ENCODE data around the gene NLN. TPM values are rescaled to one million over a fixed set of nuclear protein-coding genes. Genes with fewer than 3 reads are reported as not detected.
"Not testable (repeated sequence)": the region's sequence is repeated elsewhere in the genome, so short reads cannot be mapped to it uniquely, and the experiment has no call there.

NLN gene
- total RNA-seq, 5 donors from 2014 or later (not counting 1 experiment from before 2014, with no cell fraction given), result 1.5 to 7.6 (median 4.1) TPM

GRCh38 chr5:65779643-65780042 lies 57.6 kb downstream of the NLN start:
- ChIA-PET CTCF (interaction anchor here in 1 of 2 donors (1.3 kb wide), 1 partner anchor 19 kb away, joined by 4 read pairs; no protein-coding TSS in a partner anchor), POLR2A (interaction anchor here in 1 of 2 donors (0.7 kb wide), 1 partner anchor 301 kb away, joined by 4 read pairs; no protein-coding TSS in a partner anchor)
- Histone ChIP-seq H3K4me1 (ENCODE audit: control insufficient read depth in 1 of 2, extremely low read depth in 1 of 2, insufficient read depth in 2 of 2, low read length in 2 of 2) (peaks cover 0 to 3% of the 10 kb centered on the region in 2 experiments), H3K36me3 (ENCODE audit: control insufficient read depth in 2 of 2, extremely low read depth in 1 of 2, insufficient read depth in 1 of 2, low read length in 1 of 2) (no peaks in the 10 kb centered on the region), H3K27me3 (replicated peaks in 1 of 2; ENCODE audit: control insufficient read depth in 2 of 2, extremely low read depth in 1 of 2, insufficient read depth in 2 of 2, low read length in 1 of 2) (no peaks in the 10 kb centered on the region), H3K4me3 (ENCODE audit: control insufficient read depth in 1 of 2, extremely low read depth in 1 of 2, low read length in 1 of 2) (no peak overlapping the region), H3K9me3 (no peaks in the 10 kb centered on the region), H3K27ac (ENCODE audit: low read length) (no peak overlapping the region)
- no peaks in the 10 kb centered on the region for H3K9me3 Mint-ChIP-seq
- ATAC-seq (replicated peaks in 1 of 4) (peak; percentile 43 to 60 (median 48)), DNase-seq (peak in 1 of 35 experiments; percentile 31)
- H3K27ac Mint-ChIP-seq, result peak overlapping the region; percentile 73 to 74
- no CpG with 5 or more reads among the region's 1 CpG for WGBS (ENCODE audit: insufficient coverage)
- H3K27me3 Mint-ChIP-seq, result no peaks in the 10 kb centered on the region
- peaks cover 10% of the 10 kb centered on the region for H3K36me3 Mint-ChIP-seq
- H3K4me3 Mint-ChIP-seq, result peak overlapping the region in 2 of 3 donors; percentile 23 to 49
- H3K4me1 Mint-ChIP-seq, result peaks cover 14 to 26% (median 21%) of the 10 kb centered on the region in 3 donors

DNA sequence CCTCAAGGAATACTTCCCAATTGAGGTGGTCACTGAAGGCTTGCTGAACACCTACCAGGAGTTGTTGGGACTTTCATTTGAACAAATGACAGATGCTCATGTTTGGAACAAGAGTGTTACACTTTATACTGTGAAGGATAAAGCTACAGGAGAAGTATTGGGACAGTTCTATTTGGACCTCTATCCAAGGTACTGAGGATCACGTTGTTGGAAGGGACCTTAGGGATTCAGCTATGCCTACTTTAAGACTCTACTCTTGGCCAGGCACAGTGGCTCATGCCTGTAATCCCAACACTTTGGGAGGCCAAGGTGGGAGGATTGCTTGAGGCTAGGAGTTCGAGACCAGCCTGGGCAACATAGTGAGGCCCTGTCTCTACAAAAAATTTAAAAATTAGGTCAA lies 66.3 kb downstream of the NLN start:
- H3K4me1 ChIP-seq (ENCODE audit: control insufficient read depth in 1 of 2, extremely low read depth in 1 of 2, insufficient read depth in 2 of 2, low read length in 2 of 2); CTCF ChIA-PET; H3K4me3 Mint-ChIP-seq; H3K27ac Mint-ChIP-seq; DNase-seq; ATAC-seq (replicated peaks in 1 of 4); H3K36me3 ChIP-seq (ENCODE audit: control insufficient read depth in 2 of 2, extremely low read depth in 1 of 2, insufficient read depth in 1 of 2, low read length in 1 of 2); H3K27me3 Mint-ChIP-seq; H3K9me3 Mint-ChIP-seq; H3K27ac ChIP-seq (ENCODE audit: low read length); H3K9me3 ChIP-seq; H3K27me3 ChIP-seq (replicated peaks in 1 of 2; ENCODE audit: control insufficient read depth in 2 of 2, extremely low read depth in 1 of 2, insufficient read depth in 2 of 2, low read length in 1 of 2); H3K4me3 ChIP-seq (ENCODE audit: control insufficient read depth in 1 of 2, extremely low read depth in 1 of 2, low read length in 1 of 2): not testable (repeated sequence)
- peaks cover 19% of the 10 kb centered on the region for H3K36me3 Mint-ChIP-seq
- 78% methylated on average over 1 of the region's 2 CpGs for WGBS (ENCODE audit: insufficient coverage)
- POLR2A ChIA-PET, result interaction anchor here (0.6 kb wide), 2 partner anchors 138 to 1151 kb away, joined by 3 read pairs; partner anchors contain the start of gene ERBIN (in 1 of the 2)
- H3K4me1 Mint-ChIP-seq, result peaks cover 12 to 14% (median 13%) of the 10 kb centered on the region in 3 donors

GRCh38 chr5:65790371-65791163 lies 68.6 kb downstream of the NLN start:
- Histone ChIP-seq H3K36me3 (ENCODE audit: control insufficient read depth in 2 of 2, extremely low read depth in 1 of 2, insufficient read depth in 1 of 2, low read length in 1 of 2) (no peaks in the 10 kb centered on the region), H3K27ac (ENCODE audit: low read length) (no peak overlapping the region)

DNA sequence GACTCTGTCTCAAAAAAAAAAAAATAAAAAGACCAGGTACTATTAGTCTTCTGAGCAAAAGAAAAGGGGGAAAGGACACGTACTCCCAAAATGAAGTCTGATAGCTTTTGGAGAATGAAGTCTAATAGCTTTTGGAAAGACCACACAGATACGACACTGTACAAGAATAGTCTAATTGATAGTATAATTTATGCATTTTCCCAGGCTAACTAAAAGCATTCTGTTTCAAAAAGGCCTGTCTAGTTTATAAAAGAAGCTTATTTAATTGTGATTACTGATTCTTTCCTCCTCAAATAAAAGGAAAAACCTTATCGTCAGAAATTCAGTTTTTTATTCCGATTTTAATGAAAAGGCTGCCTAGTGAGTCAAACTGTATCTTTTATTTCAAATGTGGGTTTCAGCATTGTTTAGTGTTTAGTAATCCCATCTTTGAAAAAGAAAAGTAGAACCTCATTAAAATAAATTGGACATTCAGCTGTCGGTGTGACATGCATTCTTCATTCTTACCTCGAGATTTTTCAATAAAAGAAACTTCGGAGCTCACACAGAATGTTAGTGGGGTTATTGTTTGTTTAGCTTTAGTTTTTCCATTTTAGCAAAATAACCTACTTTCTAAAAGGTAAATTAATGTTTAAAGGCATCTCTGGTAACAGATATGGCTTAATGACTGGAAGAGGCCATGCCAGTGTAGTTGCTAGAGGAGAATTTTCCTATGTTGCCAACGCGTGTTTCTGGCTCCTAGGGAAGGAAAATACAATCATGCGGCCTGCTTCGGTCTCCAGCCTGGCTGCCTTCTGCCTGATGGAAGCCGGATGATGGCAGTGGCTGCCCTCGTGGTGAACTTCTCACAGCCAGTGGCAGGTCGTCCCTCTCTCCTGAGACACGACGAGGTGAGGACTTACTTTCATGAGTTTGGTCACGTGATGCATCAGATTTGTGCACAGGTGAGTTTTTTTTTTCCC lies 70.0 kb downstream of the NLN start:
- no peaks in the 10 kb centered on the region for H3K36me3 ChIP-seq (ENCODE audit: control insufficient read depth in 2 of 2, extremely low read depth in 1 of 2, insufficient read depth in 1 of 2, low read length in 1 of 2)
- Mint-ChIP-seq H3K36me3 (peaks cover 19% of the 10 kb centered on the region), H3K27me3 (no peaks in the 10 kb centered on the region), H3K9me3 (peaks cover 5 to 7% (median 7%) of the 10 kb centered on the region in 3 donors), H3K27ac (no peak overlapping the region), H3K4me1 (peaks cover 14 to 22% (median 20%) of the 10 kb centered on the region in 3 donors), H3K4me3 (no peak overlapping the region)
- no peak overlapping the region for H3K27ac ChIP-seq (ENCODE audit: low read length)
- H3K9me3 ChIP-seq, result no peaks in the 10 kb centered on the region
- no peak overlapping the region for H3K4me3 ChIP-seq (ENCODE audit: control insufficient read depth in 1 of 2, extremely low read depth in 1 of 2, low read length in 1 of 2)
- WGBS (ENCODE audit: insufficient coverage), result 81% methylated on average over 6 of the region's 17 CpGs
- no peaks in the 10 kb centered on the region for H3K27me3 ChIP-seq (replicated peaks in 1 of 2; ENCODE audit: control insufficient read depth in 2 of 2, extremely low read depth in 1 of 2, insufficient read depth in 2 of 2, low read length in 1 of 2)
- no peak for DNase-seq
- H3K4me1 ChIP-seq (ENCODE audit: control insufficient read depth in 1 of 2, extremely low read depth in 1 of 2, insufficient read depth in 2 of 2, low read length in 2 of 2), result peaks cover 0 to 4% of the 10 kb centered on the region in 2 experiments
- ChIA-PET POLR2A (no interaction called here), CTCF (interaction anchor here (0.7 to 0.8 kb wide), 2 partner anchors 19 to 98 kb away, joined by 3 to 5 read pairs; no protein-coding TSS in a partner anchor)
- ATAC-seq (replicated peaks in 1 of 4), result no peak

More at GRCh38 chr5:65790371-65791163, 68.6 kb downstream of the NLN start:
- H3K4me3 Mint-ChIP-seq, result peak overlapping the region in 1 of 3 donors; percentile 43
- WGBS (ENCODE audit: insufficient coverage), result 11% methylated on average over 3 of the region's 6 CpGs
- POLR2A ChIA-PET, result no interaction called here
- Histone ChIP-seq H3K4me1 (ENCODE audit: control insufficient read depth in 1 of 2, extremely low read depth in 1 of 2, insufficient read depth in 2 of 2, low read length in 2 of 2) (peaks cover 0 to 4% of the 10 kb centered on the region in 2 experiments), H3K27me3 (replicated peaks in 1 of 2; ENCODE audit: control insufficient read depth in 2 of 2, extremely low read depth in 1 of 2, insufficient read depth in 2 of 2, low read length in 1 of 2) (no peaks in the 10 kb centered on the region), H3K9me3 (no peaks in the 10 kb centered on the region), H3K4me3 (ENCODE audit: control insufficient read depth in 1 of 2, extremely low read depth in 1 of 2, low read length in 1 of 2) (no peak overlapping the region)
- CTCF ChIA-PET, result no interaction called here
- H3K9me3 Mint-ChIP-seq, result peaks cover 5 to 7% (median 7%) of the 10 kb centered on the region in 3 donors
- peaks cover 12 to 14% (median 13%) of the 10 kb centered on the region in 3 donors for H3K4me1 Mint-ChIP-seq
- peak overlapping the region in 1 of 2 donors; percentile 36 for H3K27ac Mint-ChIP-seq
- DNase-seq (peak in 28 of 35 experiments; percentile 1 to 49 (median 18)), ATAC-seq (replicated peaks in 1 of 4) (peak in 2 of 4 experiments; percentile 58 to 61)
- no peaks in the 10 kb centered on the region for H3K27me3 Mint-ChIP-seq
- peaks cover 19% of the 10 kb centered on the region for H3K36me3 Mint-ChIP-seq

DNA sequence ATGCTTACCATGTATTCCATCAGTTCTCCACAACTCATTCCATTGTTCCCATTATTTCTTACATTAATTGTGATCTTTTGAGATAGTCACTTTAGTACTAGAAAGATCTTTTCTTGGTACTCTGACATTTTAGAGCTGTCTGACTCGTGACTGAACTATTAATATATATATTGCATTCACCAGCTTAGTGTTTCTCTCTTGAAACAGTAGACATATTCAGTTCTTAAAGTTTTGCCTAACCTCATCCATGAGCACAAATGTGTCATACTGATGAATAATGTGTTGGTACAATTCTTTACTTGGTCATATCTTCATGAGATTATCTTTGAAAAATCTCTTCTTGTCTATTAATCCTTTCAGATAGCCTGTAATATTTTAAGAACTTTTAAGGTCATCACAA lies 74.3 kb downstream of the NLN start:
- Mint-ChIP-seq H3K4me1 (peaks cover 5 to 11% (median 8%) of the 10 kb centered on the region in 3 donors), H3K9me3 (no peaks in the 10 kb centered on the region), H3K27ac (no peak overlapping the region), H3K4me3 (no peak overlapping the region), H3K36me3 (no peaks in the 10 kb centered on the region), H3K27me3 (no peaks in the 10 kb centered on the region)
- Histone ChIP-seq H3K27me3 (replicated peaks in 1 of 2; ENCODE audit: control insufficient read depth in 2 of 2, extremely low read depth in 1 of 2, insufficient read depth in 2 of 2, low read length in 1 of 2) (no peaks in the 10 kb centered on the region), H3K36me3 (ENCODE audit: control insufficient read depth in 2 of 2, extremely low read depth in 1 of 2, insufficient read depth in 1 of 2, low read length in 1 of 2) (no peaks in the 10 kb centered on the region), H3K9me3 (no peaks in the 10 kb centered on the region), H3K4me1 (ENCODE audit: control insufficient read depth in 1 of 2, extremely low read depth in 1 of 2, insufficient read depth in 2 of 2, low read length in 2 of 2) (no peaks in the 10 kb centered on the region), H3K27ac (ENCODE audit: low read length) (no peak overlapping the region), H3K4me3 (ENCODE audit: control insufficient read depth in 1 of 2, extremely low read depth in 1 of 2, low read length in 1 of 2) (no peak overlapping the region)
- DNase-seq, result no peak
- no peak for ATAC-seq (replicated peaks in 1 of 4)
- WGBS (ENCODE audit: insufficient coverage), result no CpG with 5 or more reads among the region's 1 CpG
- ChIA-PET CTCF (interaction anchor here in 1 of 2 donors (0.6 kb wide), 1 partner anchor 66 kb away, joined by 8 read pairs; no protein-coding TSS in a partner anchor), POLR2A (interaction anchor here in 1 of 2 donors (0.5 to 0.7 kb wide), 2 partner anchors 77 to 660 kb away, joined by 3 to 5 read pairs; no protein-coding TSS in a partner anchor)

All from T-cell (primary cell).